ENCODE results near the gene CPT1C.

GRCh38 chr19:49676136-49676783 lies 14.7 kb upstream of the CPT1C start:
- TF ChIP-seq CTCF (IDR thresholded peaks at IDR 0.05) (peak in 1 of 3 donors; percentile 8), POLR2A (IDR thresholded peaks at IDR 0.05) (no peak)

Measured in lower leg skin (tissue), 3 donors.